Esophagus muscularis mucosa (tissue), 4 donors: ENCODE data around the gene SPTLC2. TPM values are rescaled to one million over a fixed set of nuclear protein-coding genes. Genes with fewer than 3 reads are reported as not detected.

ENCODE experiments used
- DNase-seq: peaks from one replicate; pipeline ENCODE4 v3.0.0-alpha.2; 2017; ENCODE audit errors: extremely low spot score
- H3K27ac ChIP-seq, 4 donors: fragments of 200-600 bp; sonication (generic); replicated peaks in 1 of 4; 1 replicate in 3 of 4; 2 replicates in 1 of 4; pipeline ENCODE4 v1.5.1; 2016 to 2019; ENCODE audit warnings: mild to moderate bottlenecking in 1 of 4
- H3K27me3 ChIP-seq, 4 donors: fragments of 200-600 bp; sonication (generic); one replicate each; pipeline versions ENCODE4 v1.5.1 to v1.6.0; 2016 to 2019
- H3K36me3 ChIP-seq, 4 donors: fragments of 200-600 bp; sonication (generic); one replicate each; pipeline ENCODE4 v1.5.1; 2016 to 2019
- H3K4me1 ChIP-seq, 4 donors: fragments of 200-600 bp; sonication (generic); one replicate each; pipeline ENCODE4 v1.5.1; 2016 to 2019
- H3K4me3 ChIP-seq, 4 donors: fragments of 200-600 bp; sonication (generic); 1 replicate in 2 of 4; 2 replicates in 2 of 4; pipeline ENCODE4 v1.5.1; 2016 to 2019; ENCODE audit warnings: mild to moderate bottlenecking in 4 of 4, moderate library complexity in 1 of 4
- H3K9me3 ChIP-seq, 4 donors: fragments of 200-600 bp; sonication (generic); 1 replicate in 3 of 4; 2 replicates in 1 of 4; pipeline ENCODE4 v1.5.1; 2016 to 2019
- CTCF ChIP-seq, 3 experiments: fragments of 200-600 bp in 2 of 3; fragments of 450-650 bp in 1 of 3; sonication (generic) in 2 of 3; IDR thresholded peaks; one replicate each; pipeline ENCODE4 v1.5.1; 2017 to 2019; ENCODE audit warnings: antibody characterized with exemption in 3 of 3, mild to moderate bottlenecking in 2 of 3, moderate library complexity in 1 of 3
- EP300 ChIP-seq: sonication (generic); formaldehyde crosslinking; IDR thresholded peaks from one replicate; pipeline ENCODE4 v1.6.1; 2017; ENCODE audit warnings: antibody characterized with exemption
- POLR2A ChIP-seq: fragments of 450-650 bp; IDR thresholded peaks from one replicate; pipeline ENCODE4 v1.6.1; 2017; ENCODE audit warnings: antibody characterized with exemption, moderate library complexity, mild to moderate bottlenecking, low read depth
- POLR2AphosphoS5 ChIP-seq, 2 donors: sonication (generic); formaldehyde crosslinking; IDR thresholded peaks; one replicate each; pipeline ENCODE4 v1.6.1; 2017; ENCODE audit warnings: antibody characterized with exemption in 2 of 2
- WGBS: methylation state at CpG from one replicate; pipeline ENCODE4 v1.1.5; 2018; 5-methylcytosine and 5-hydroxymethylcytosine counted together
- intact Hi-C: fragments of 100-400 bp; cut with DNase I; formaldehyde crosslinking; loops from one replicate; pipeline ENCODE4 v1.15.1; 2023
- total RNA-seq, 4 donors: library from RNA; depleted of rRNA; stranded (reverse); fragments of >200 nt; gene quantifications; one replicate each; pipeline versions ENCODE4 v1.1.0 to v1.2.1, GENCODE V29; 2016

The SPTLC2 gene
- total RNA-seq, 4 donors from 2014 or later = 14.5 to 25.3 (median 20.1) TPM

GRCh38 chr14:77478029-77478428, 138.4 kb downstream of the SPTLC2 start:
- Histone ChIP-seq H3K4me3 (no peak overlapping the region), H3K36me3 (no peaks in the 10 kb centered on the region), H3K9me3 (no peaks in the 10 kb centered on the region), H3K27ac (no peak overlapping the region), H3K4me1 (no peaks in the 10 kb centered on the region), H3K27me3 (no peaks in the 10 kb centered on the region)
- no peak for TF ChIP-seq POLR2A
- no peak for TF ChIP-seq CTCF (IDR thresholded peaks at IDR 0.05)
- no peak for TF ChIP-seq POLR2AphosphoS5 (IDR thresholded peaks at IDR 0.05)
- no peak for TF ChIP-seq EP300
- no peak for DNase-seq
- WGBS = 87% methylated on average over 5 of the region's 5 CpGs
- intact Hi-C loops = no loop called here

GRCh38 chr14:77475432-77476115, 140.9 kb downstream of the SPTLC2 start:
- TF ChIP-seq CTCF (IDR thresholded peaks at IDR 0.05) (no peak), POLR2A (no peak), POLR2AphosphoS5 (IDR thresholded peaks at IDR 0.05) (no peak), EP300 (no peak)
- H3K4me1 ChIP-seq = no peaks in the 10 kb centered on the region
- H3K9me3 ChIP-seq = no peaks in the 10 kb centered on the region
- H3K27me3 ChIP-seq = no peaks in the 10 kb centered on the region
- 92% methylated on average over 29 of the region's 35 CpGs for WGBS
- H3K36me3 ChIP-seq = no peaks in the 10 kb centered on the region
- DNase-seq = no peak
- no peak overlapping the region for H3K27ac ChIP-seq
- no peak overlapping the region for H3K4me3 ChIP-seq
- intact Hi-C loops = no loop called here

GRCh38 chr14:77474479-77475177, 141.8 kb downstream of the SPTLC2 start:
- TF ChIP-seq CTCF (IDR thresholded peaks at IDR 0.05) (no peak), EP300 (no peak)
- intact Hi-C loops = no loop called here
- peaks cover 0 to 8% (median 3%) of the 10 kb centered on the region in 4 donors for H3K36me3 ChIP-seq
- no peaks in the 10 kb centered on the region for H3K4me1 ChIP-seq
- DNase-seq = no peak
- H3K9me3 ChIP-seq = no peaks in the 10 kb centered on the region
- WGBS = 68% methylated on average over 7 of the region's 9 CpGs
- no peak overlapping the region for H3K27ac ChIP-seq
- no peaks in the 10 kb centered on the region for H3K27me3 ChIP-seq
- no peak overlapping the region for H3K4me3 ChIP-seq

GRCh38 chr14:77473921-77474320, 142.5 kb downstream of the SPTLC2 start:
- Histone ChIP-seq H3K27me3 (no peaks in the 10 kb centered on the region), H3K9me3 (no peaks in the 10 kb centered on the region), H3K4me3 (no peak overlapping the region), H3K4me1 (no peaks in the 10 kb centered on the region), H3K36me3 (peaks cover 5 to 15% (median 10%) of the 10 kb centered on the region in 4 donors), H3K27ac (no peak overlapping the region)
- DNase-seq = no peak
- intact Hi-C loops = no loop called here
- TF ChIP-seq POLR2A = no peak
- no peak for TF ChIP-seq CTCF (IDR thresholded peaks at IDR 0.05)
- no peak for TF ChIP-seq POLR2AphosphoS5 (IDR thresholded peaks at IDR 0.05)
- TF ChIP-seq EP300 = no peak
- WGBS = 73% methylated on average over 5 of the region's 5 CpGs
